H1 (cell line): ENCODE measurements around the gene LRRC26. TPM values are rescaled to one million over a fixed set of nuclear protein-coding genes. Genes with fewer than 3 reads are reported as not detected.

Experiments
- KDM5A ChIP-seq: fragments of 200-600 bp; IDR thresholded peaks from 2 replicates; pipeline ENCODE4 v1.7.1; 2012; ENCODE audit warnings: mild to moderate bottlenecking, low read length, inconsistent platforms, mixed read lengths
- TAF7 ChIP-seq: optimal IDR thresholded peaks from 2 replicates; pipeline ENCODE3; 2011; ENCODE audit warnings: low read depth, mild to moderate bottlenecking, inconsistent platforms, low read length, moderate library complexity, borderline replicate concordance
- polyA plus RNA-seq, 7 experiments: library from polyadenylated mRNA; depleted of rRNA in 3 of 7; stranded (reverse) in 5 of 7; unstranded in 2 of 7; fragments of >200 nt in 5 of 7; fragments of 200-250 nt in 2 of 7; gene quantifications; 1 replicate in 5 of 7; 2 replicates in 1 of 7; 4 replicates in 1 of 7; pipeline versions ENCODE4 v1.2.1 to v1.2.3, GENCODE V29; 2011 to 2013; ENCODE audit warnings: missing spikeins in 2 of 7, mixed read lengths in 2 of 7
- total RNA-seq: library from RNA; stranded (reverse); fragmentation: NEBNext Ultra II Directional; extraction: Animal tissue kit (Norgen Biotek cat#: 25700); gene quantifications from 2 replicates; pipeline ENCODE4 v1.2.1, GENCODE V29; 2021
- TF ChIP-seq, protein P1 (sequence below): fragments of 300-600 bp; sonication (generic); IDR thresholded peaks from 2 replicates; pipeline ENCODE4 v1.7.1; 2012; ENCODE audit warnings: low read length, moderate library complexity, mild to moderate bottlenecking, inconsistent platforms; ENCODE audit not compliant: insufficient replicate concordance

Gene LRRC26
- total and polyA plus RNA-seq, 2 of the 8 experiments (the other 6 are each of a cell fraction or from before 2014, with no cell fraction given): 0.34 to 0.85 TPM

DNA sequence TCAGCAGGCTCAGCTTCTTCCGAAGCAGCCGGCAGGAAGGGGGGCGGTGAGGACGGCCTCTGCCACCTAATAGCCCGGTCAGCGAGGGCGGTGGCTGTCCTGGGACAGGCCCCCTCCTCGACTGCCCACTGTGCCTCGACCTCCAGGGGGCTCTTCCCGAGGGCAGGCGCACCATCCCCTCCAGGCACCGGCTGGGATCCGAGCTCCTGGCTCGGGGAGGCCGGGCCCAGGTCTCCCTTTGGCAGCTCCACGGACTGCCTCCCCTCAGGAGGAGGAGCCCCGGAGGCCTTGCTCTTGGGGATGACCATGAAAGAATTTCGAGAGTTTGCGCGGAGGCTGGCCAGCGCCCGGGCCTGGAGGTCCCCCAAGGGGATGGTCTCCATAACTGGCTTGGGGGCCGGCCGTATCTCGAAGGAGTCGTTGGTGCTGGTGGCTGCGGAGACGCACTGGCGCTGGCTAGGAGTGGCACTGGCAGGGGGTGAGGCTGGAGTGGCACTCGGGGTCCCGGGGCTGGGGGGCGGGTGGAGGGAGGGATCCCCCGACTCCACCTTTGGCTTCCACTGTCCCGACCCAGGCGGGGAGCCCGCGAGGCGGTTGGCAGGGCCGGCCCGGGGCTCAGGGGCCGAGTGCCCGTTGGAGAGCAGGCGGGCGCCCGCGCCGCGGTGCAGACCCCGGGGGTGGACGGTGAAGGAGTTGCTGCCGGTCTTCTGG lies 29.7 kb upstream of the LRRC26 start (continued):
- no peak for TF ChIP-seq TAF7
- no peak for TF ChIP-seq KDM5A
- TF ChIP-seq, protein P1, sequence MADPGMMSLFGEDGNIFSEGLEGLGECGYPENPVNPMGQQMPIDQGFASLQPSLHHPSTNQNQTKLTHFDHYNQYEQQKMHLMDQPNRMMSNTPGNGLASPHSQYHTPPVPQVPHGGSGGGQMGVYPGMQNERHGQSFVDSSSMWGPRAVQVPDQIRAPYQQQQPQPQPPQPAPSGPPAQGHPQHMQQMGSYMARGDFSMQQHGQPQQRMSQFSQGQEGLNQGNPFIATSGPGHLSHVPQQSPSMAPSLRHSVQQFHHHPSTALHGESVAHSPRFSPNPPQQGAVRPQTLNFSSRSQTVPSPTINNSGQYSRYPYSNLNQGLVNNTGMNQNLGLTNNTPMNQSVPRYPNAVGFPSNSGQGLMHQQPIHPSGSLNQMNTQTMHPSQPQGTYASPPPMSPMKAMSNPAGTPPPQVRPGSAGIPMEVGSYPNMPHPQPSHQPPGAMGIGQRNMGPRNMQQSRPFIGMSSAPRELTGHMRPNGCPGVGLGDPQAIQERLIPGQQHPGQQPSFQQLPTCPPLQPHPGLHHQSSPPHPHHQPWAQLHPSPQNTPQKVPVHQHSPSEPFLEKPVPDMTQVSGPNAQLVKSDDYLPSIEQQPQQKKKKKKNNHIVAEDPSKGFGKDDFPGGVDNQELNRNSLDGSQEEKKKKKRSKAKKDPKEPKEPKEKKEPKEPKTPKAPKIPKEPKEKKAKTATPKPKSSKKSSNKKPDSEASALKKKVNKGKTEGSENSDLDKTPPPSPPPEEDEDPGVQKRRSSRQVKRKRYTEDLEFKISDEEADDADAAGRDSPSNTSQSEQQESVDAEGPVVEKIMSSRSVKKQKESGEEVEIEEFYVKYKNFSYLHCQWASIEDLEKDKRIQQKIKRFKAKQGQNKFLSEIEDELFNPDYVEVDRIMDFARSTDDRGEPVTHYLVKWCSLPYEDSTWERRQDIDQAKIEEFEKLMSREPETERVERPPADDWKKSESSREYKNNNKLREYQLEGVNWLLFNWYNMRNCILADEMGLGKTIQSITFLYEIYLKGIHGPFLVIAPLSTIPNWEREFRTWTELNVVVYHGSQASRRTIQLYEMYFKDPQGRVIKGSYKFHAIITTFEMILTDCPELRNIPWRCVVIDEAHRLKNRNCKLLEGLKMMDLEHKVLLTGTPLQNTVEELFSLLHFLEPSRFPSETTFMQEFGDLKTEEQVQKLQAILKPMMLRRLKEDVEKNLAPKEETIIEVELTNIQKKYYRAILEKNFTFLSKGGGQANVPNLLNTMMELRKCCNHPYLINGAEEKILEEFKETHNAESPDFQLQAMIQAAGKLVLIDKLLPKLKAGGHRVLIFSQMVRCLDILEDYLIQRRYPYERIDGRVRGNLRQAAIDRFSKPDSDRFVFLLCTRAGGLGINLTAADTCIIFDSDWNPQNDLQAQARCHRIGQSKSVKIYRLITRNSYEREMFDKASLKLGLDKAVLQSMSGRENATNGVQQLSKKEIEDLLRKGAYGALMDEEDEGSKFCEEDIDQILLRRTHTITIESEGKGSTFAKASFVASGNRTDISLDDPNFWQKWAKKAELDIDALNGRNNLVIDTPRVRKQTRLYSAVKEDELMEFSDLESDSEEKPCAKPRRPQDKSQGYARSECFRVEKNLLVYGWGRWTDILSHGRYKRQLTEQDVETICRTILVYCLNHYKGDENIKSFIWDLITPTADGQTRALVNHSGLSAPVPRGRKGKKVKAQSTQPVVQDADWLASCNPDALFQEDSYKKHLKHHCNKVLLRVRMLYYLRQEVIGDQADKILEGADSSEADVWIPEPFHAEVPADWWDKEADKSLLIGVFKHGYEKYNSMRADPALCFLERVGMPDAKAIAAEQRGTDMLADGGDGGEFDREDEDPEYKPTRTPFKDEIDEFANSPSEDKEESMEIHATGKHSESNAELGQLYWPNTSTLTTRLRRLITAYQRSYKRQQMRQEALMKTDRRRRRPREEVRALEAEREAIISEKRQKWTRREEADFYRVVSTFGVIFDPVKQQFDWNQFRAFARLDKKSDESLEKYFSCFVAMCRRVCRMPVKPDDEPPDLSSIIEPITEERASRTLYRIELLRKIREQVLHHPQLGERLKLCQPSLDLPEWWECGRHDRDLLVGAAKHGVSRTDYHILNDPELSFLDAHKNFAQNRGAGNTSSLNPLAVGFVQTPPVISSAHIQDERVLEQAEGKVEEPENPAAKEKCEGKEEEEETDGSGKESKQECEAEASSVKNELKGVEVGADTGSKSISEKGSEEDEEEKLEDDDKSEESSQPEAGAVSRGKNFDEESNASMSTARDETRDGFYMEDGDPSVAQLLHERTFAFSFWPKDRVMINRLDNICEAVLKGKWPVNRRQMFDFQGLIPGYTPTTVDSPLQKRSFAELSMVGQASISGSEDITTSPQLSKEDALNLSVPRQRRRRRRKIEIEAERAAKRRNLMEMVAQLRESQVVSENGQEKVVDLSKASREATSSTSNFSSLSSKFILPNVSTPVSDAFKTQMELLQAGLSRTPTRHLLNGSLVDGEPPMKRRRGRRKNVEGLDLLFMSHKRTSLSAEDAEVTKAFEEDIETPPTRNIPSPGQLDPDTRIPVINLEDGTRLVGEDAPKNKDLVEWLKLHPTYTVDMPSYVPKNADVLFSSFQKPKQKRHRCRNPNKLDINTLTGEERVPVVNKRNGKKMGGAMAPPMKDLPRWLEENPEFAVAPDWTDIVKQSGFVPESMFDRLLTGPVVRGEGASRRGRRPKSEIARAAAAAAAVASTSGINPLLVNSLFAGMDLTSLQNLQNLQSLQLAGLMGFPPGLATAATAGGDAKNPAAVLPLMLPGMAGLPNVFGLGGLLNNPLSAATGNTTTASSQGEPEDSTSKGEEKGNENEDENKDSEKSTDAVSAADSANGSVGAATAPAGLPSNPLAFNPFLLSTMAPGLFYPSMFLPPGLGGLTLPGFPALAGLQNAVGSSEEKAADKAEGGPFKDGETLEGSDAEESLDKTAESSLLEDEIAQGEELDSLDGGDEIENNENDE: no peak
